Suprapubic skin (tissue), 3 donors: ENCODE results near the gene PRRC2B.

Experiments
- EP300 ChIP-seq: sonication (generic); formaldehyde crosslinking; IDR thresholded peaks from one replicate; pipeline ENCODE4 v1.6.1; 2017; ENCODE audit warnings: antibody characterized with exemption
- POLR2A ChIP-seq, 2 donors: fragments of 450-650 bp; IDR thresholded peaks; one replicate each; pipeline ENCODE4 v1.6.1; 2017; ENCODE audit warnings: antibody characterized with exemption in 2 of 2, mild to moderate bottlenecking in 2 of 2, moderate library complexity in 2 of 2
- TF ChIP-seq, protein P1 (sequence below), 2 donors: fragments of 200-600 bp in 1 of 2; fragments of 450-650 bp in 1 of 2; sonication (generic) in 1 of 2; IDR thresholded peaks; one replicate each; pipeline ENCODE4 v1.5.1; 2016 to 2019; ENCODE audit warnings: antibody characterized with exemption in 2 of 2, mild to moderate bottlenecking in 1 of 2, moderate library complexity in 1 of 2

DNA sequence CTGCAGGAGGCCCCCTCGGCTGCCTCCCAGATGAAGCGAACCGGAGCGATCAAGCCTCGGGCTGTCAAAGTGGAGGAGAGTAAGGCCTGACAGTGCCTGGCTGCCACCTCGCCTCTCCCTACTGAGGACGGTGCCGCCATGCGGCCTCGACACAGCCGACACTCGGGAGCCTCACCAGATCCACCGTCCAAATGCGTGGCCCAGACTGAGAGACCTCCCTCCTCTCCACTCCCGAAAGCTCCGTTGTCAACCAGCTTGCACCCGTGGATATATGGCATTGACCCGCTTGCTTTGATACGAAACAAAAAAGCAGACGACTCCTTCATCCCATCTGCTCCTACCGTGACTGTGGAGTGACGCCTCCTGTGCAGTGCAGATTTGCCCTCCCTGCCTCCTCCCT, 101.9 kb downstream of the PRRC2B start:
- no peak for TF ChIP-seq POLR2A (IDR thresholded peaks at IDR 0.05)
- TF ChIP-seq, protein P1, sequence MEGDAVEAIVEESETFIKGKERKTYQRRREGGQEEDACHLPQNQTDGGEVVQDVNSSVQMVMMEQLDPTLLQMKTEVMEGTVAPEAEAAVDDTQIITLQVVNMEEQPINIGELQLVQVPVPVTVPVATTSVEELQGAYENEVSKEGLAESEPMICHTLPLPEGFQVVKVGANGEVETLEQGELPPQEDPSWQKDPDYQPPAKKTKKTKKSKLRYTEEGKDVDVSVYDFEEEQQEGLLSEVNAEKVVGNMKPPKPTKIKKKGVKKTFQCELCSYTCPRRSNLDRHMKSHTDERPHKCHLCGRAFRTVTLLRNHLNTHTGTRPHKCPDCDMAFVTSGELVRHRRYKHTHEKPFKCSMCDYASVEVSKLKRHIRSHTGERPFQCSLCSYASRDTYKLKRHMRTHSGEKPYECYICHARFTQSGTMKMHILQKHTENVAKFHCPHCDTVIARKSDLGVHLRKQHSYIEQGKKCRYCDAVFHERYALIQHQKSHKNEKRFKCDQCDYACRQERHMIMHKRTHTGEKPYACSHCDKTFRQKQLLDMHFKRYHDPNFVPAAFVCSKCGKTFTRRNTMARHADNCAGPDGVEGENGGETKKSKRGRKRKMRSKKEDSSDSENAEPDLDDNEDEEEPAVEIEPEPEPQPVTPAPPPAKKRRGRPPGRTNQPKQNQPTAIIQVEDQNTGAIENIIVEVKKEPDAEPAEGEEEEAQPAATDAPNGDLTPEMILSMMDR (IDR thresholded peaks at IDR 0.05) = no peak
- TF ChIP-seq EP300 = no peak
